ENCODE measurements around the gene KLHL11. TPM values are rescaled to one million over a fixed set of nuclear protein-coding genes. Genes with fewer than 3 reads are reported as not detected.

KLHL11 gene
- total and polyA plus RNA-seq, 2 experiments from 2014 or later = 8.7 to 25.5 TPM

DNA sequence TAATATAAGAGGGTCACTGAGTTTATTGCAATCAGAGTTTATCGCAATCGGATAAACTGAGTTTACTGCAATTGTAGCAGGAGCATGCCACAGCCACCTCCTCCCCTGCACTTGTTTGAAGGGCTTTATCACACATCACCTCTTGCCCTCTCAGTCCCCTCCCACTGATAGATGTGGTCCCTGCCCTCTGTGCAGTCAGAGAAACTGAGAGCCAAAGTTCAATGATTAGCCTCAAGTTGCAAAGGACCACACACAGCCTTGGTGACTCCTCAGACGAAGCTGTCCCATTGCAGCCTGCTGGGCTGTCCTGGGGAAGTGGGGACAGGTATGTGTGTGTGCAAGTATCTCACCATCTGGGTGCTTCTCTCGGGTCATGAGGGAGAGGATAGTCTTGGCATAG, 39.9 kb upstream of the KLHL11 start:
- TF ChIP-seq, protein P1, sequence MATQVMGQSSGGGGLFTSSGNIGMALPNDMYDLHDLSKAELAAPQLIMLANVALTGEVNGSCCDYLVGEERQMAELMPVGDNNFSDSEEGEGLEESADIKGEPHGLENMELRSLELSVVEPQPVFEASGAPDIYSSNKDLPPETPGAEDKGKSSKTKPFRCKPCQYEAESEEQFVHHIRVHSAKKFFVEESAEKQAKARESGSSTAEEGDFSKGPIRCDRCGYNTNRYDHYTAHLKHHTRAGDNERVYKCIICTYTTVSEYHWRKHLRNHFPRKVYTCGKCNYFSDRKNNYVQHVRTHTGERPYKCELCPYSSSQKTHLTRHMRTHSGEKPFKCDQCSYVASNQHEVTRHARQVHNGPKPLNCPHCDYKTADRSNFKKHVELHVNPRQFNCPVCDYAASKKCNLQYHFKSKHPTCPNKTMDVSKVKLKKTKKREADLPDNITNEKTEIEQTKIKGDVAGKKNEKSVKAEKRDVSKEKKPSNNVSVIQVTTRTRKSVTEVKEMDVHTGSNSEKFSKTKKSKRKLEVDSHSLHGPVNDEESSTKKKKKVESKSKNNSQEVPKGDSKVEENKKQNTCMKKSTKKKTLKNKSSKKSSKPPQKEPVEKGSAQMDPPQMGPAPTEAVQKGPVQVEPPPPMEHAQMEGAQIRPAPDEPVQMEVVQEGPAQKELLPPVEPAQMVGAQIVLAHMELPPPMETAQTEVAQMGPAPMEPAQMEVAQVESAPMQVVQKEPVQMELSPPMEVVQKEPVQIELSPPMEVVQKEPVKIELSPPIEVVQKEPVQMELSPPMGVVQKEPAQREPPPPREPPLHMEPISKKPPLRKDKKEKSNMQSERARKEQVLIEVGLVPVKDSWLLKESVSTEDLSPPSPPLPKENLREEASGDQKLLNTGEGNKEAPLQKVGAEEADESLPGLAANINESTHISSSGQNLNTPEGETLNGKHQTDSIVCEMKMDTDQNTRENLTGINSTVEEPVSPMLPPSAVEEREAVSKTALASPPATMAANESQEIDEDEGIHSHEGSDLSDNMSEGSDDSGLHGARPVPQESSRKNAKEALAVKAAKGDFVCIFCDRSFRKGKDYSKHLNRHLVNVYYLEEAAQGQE (IDR thresholded peaks at IDR 0.05; ENCODE audit: unreplicated experiment) = no peak
- TF ChIP-seq, protein P2, sequence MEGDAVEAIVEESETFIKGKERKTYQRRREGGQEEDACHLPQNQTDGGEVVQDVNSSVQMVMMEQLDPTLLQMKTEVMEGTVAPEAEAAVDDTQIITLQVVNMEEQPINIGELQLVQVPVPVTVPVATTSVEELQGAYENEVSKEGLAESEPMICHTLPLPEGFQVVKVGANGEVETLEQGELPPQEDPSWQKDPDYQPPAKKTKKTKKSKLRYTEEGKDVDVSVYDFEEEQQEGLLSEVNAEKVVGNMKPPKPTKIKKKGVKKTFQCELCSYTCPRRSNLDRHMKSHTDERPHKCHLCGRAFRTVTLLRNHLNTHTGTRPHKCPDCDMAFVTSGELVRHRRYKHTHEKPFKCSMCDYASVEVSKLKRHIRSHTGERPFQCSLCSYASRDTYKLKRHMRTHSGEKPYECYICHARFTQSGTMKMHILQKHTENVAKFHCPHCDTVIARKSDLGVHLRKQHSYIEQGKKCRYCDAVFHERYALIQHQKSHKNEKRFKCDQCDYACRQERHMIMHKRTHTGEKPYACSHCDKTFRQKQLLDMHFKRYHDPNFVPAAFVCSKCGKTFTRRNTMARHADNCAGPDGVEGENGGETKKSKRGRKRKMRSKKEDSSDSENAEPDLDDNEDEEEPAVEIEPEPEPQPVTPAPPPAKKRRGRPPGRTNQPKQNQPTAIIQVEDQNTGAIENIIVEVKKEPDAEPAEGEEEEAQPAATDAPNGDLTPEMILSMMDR (conservative IDR thresholded peaks at IDR 0.05; ENCODE audit: low read depth in 2 of 2) = no peak
- TF ChIP-seq NANOG (IDR thresholded peaks at IDR 0.05; ENCODE audit: borderline replicate concordance) = no peak
- no peak for TF ChIP-seq ZNF114 (CRISPR knock-in tag; IDR thresholded peaks at IDR 0.05)
- TF ChIP-seq, protein P3, sequence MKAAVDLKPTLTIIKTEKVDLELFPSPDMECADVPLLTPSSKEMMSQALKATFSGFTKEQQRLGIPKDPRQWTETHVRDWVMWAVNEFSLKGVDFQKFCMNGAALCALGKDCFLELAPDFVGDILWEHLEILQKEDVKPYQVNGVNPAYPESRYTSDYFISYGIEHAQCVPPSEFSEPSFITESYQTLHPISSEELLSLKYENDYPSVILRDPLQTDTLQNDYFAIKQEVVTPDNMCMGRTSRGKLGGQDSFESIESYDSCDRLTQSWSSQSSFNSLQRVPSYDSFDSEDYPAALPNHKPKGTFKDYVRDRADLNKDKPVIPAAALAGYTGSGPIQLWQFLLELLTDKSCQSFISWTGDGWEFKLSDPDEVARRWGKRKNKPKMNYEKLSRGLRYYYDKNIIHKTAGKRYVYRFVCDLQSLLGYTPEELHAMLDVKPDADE (IDR thresholded peaks at IDR 0.05) = no peak
- no peak for TF ChIP-seq POLR2AphosphoS5 (IDR thresholded peaks at IDR 0.05; ENCODE audit: low read depth)
- TF ChIP-seq JUNB (IDR thresholded peaks at IDR 0.05; ENCODE audit: unreplicated experiment) = no peak
- no peak for TF ChIP-seq STAT1 (IDR thresholded peaks at IDR 0.05; ENCODE audit: unreplicated experiment)
- no peak for TF ChIP-seq ZNF331 (CRISPR knock-in tag; IDR thresholded peaks at IDR 0.05; ENCODE audit: low read depth)
- TF ChIP-seq EZH2phosphoT487 (IDR thresholded peaks at IDR 0.05; ENCODE audit: unreplicated experiment) = no peak
- TF ChIP-seq EZH2 (IDR thresholded peaks at IDR 0.05; ENCODE audit: low read depth, unreplicated experiment) = no peak
- TF ChIP-seq, protein P4, sequence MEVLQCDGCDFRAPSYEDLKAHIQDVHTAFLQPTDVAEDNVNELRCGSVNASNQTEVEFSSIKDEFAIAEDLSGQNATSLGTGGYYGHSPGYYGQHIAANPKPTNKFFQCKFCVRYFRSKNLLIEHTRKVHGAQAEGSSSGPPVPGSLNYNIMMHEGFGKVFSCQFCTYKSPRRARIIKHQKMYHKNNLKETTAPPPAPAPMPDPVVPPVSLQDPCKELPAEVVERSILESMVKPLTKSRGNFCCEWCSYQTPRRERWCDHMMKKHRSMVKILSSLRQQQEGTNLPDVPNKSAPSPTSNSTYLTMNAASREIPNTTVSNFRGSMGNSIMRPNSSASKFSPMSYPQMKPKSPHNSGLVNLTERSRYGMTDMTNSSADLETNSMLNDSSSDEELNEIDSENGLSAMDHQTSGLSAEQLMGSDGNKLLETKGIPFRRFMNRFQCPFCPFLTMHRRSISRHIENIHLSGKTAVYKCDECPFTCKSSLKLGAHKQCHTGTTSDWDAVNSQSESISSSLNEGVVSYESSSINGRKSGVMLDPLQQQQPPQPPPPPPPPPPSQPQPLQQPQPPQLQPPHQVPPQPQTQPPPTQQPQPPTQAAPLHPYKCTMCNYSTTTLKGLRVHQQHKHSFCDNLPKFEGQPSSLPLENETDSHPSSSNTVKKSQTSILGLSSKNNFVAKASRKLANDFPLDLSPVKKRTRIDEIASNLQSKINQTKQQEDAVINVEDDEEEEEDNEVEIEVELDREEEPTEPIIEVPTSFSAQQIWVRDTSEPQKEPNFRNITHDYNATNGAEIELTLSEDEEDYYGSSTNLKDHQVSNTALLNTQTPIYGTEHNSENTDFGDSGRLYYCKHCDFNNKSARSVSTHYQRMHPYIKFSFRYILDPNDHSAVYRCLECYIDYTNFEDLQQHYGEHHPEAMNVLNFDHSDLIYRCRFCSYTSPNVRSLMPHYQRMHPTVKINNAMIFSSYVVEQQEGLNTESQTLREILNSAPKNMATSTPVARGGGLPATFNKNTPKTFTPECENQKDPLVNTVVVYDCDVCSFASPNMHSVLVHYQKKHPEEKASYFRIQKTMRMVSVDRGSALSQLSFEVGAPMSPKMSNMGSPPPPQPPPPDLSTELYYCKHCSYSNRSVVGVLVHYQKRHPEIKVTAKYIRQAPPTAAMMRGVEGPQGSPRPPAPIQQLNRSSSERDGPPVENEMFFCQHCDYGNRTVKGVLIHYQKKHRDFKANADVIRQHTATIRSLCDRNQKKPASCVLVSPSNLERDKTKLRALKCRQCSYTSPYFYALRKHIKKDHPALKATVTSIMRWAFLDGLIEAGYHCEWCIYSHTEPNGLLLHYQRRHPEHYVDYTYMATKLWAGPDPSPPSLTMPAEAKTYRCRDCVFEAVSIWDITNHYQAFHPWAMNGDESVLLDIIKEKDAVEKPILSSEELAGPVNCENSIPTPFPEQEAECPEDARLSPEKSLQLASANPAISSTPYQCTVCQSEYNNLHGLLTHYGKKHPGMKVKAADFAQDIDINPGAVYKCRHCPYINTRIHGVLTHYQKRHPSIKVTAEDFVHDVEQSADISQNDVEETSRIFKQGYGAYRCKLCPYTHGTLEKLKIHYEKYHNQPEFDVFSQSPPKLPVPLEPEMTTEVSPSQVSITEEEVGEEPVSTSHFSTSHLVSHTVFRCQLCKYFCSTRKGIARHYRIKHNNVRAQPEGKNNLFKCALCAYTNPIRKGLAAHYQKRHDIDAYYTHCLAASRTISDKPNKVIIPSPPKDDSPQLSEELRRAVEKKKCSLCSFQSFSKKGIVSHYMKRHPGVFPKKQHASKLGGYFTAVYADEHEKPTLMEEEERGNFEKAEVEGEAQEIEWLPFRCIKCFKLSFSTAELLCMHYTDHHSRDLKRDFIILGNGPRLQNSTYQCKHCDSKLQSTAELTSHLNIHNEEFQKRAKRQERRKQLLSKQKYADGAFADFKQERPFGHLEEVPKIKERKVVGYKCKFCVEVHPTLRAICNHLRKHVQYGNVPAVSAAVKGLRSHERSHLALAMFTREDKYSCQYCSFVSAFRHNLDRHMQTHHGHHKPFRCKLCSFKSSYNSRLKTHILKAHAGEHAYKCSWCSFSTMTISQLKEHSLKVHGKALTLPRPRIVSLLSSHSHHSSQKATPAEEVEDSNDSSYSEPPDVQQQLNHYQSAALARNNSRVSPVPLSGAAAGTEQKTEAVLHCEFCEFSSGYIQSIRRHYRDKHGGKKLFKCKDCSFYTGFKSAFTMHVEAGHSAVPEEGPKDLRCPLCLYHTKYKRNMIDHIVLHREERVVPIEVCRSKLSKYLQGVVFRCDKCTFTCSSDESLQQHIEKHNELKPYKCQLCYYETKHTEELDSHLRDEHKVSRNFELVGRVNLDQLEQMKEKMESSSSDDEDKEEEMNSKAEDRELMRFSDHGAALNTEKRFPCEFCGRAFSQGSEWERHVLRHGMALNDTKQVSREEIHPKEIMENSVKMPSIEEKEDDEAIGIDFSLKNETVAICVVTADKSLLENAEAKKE (CRISPR knock-in tag; IDR thresholded peaks at IDR 0.05) = no peak
- no peak for TF ChIP-seq CREB1 (CRISPR knock-in tag; IDR thresholded peaks at IDR 0.05; ENCODE audit: low read depth)
- Histone ChIP-seq H4K20me1 (replicated peaks; ENCODE audit: insufficient read depth) (peaks cover 40% of the 10 kb centered on the region), H3K4me2 (no peak overlapping the region), H3K4me1 (ENCODE audit: insufficient read depth) (no peaks in the 10 kb centered on the region), H3K4me3 (no peak overlapping the region), H3F3A (replicated peaks; ENCODE audit: low read depth) (peaks cover 28% of the 10 kb centered on the region; the same call in 1 of the 2 replicates), H2AFZ (no peak overlapping the region), H3K79me2 (replicated peaks; ENCODE audit: insufficient read depth) (peaks cover 27% of the 10 kb centered on the region), H3K9me2 (ENCODE audit: insufficient read depth) (no peaks in the 10 kb centered on the region), H3K27me3 (ENCODE audit: insufficient read depth) (no peaks in the 10 kb centered on the region), H3K36me3 (ENCODE audit: insufficient read depth) (peaks cover 73% of the 10 kb centered on the region), H3K27ac (ENCODE audit: low read depth) (no peak overlapping the region)
- DNase-seq (ENCODE audit: low spot score) = no peak
- Mint-ChIP-seq H3K27me3 (ENCODE audit: insufficient read depth, low read depth, poor library complexity) (peaks cover 6% of the 10 kb centered on the region), H3K36me3 (ENCODE audit: low read depth) (peaks cover 94% of the 10 kb centered on the region), H3K4me1 (no peaks in the 10 kb centered on the region), H3K9me3 (no peaks in the 10 kb centered on the region), H3K27ac (no peak overlapping the region), H3K4me3 (no peak overlapping the region)
- ATAC-seq = no peak
